Neural cell (in vitro differentiated cells): ENCODE measurements around the gene BCAS1. TPM values are rescaled to one million over a fixed set of nuclear protein-coding genes. Genes with fewer than 3 reads are reported as not detected.

ENCODE experiments used
- H2AFZ ChIP-seq: fragments of 200-600, 300-800 bp; sonication (generic), shearing (Covaris generic); 2 replicates; pipeline ENCODE4 v1.6.0; 2014; ENCODE audit warnings: low read depth, mild to moderate bottlenecking, antibody characterized with exemption, low read length, moderate library complexity
- H3F3A ChIP-seq: fragments of 200-600 bp; shearing (Covaris generic); 2 replicates; pipeline ENCODE4 v1.6.1; 2016; ENCODE audit warnings: mild to moderate bottlenecking, moderate library complexity, mixed read lengths, antibody characterized with exemption, low read length; ENCODE audit not compliant: insufficient read depth, poor library complexity, severe bottlenecking
- H3K27ac ChIP-seq: fragments of 200-600, 300-800 bp; sonication (generic), shearing (Covaris generic); 2 replicates; pipeline ENCODE4 v1.5.1; 2014; ENCODE audit warnings: mild to moderate bottlenecking, low read length, moderate library complexity
- H3K27me3 ChIP-seq: fragments of 300-800, 200-600 bp; sonication (generic), shearing (Covaris generic); 2 replicates; pipeline ENCODE4 v1.6.0; 2014; ENCODE audit warnings: mild to moderate bottlenecking, low read depth, low read length, moderate library complexity; ENCODE audit not compliant: insufficient read depth
- H3K36me3 ChIP-seq: fragments of 300-800, 200-600 bp; sonication (generic), shearing (Covaris generic); 2 replicates; pipeline ENCODE4 v1.5.1; 2014; ENCODE audit warnings: mild to moderate bottlenecking, antibody characterized with exemption, low read length, moderate library complexity; ENCODE audit not compliant: insufficient read depth
- H3K4me2 ChIP-seq: fragments of 300-800, 200-600 bp; sonication (generic), shearing (Covaris generic); 2 replicates; pipeline ENCODE4 v1.6.0; 2014; ENCODE audit warnings: mild to moderate bottlenecking, low read length
- H3K4me3 ChIP-seq: fragments of 300-800, 200-600 bp; sonication (generic), shearing (Covaris generic); 2 replicates; pipeline ENCODE4 v1.5.1; 2014; ENCODE audit warnings: mild to moderate bottlenecking, low read length, moderate library complexity
- H3K79me2 ChIP-seq: fragments of 200-600 bp; shearing (Covaris generic); replicated peaks from 2 replicates; pipeline ENCODE4 v1.6.0; 2014; ENCODE audit warnings: mild to moderate bottlenecking, low read length, moderate library complexity; ENCODE audit not compliant: insufficient read depth
- H3K9ac ChIP-seq: fragments of 300-800, 200-600 bp; sonication (generic), shearing (Covaris generic); 2 replicates; pipeline ENCODE4 v1.6.1; 2016; ENCODE audit warnings: mild to moderate bottlenecking, low read length, mixed read lengths
- H3K9me2 ChIP-seq: fragments of 200-600 bp; shearing (Covaris generic); 2 replicates; pipeline ENCODE4 v1.6.1; 2016; ENCODE audit warnings: mild to moderate bottlenecking, low read length, mixed read lengths; ENCODE audit not compliant: insufficient read depth
- H3K9me3 ChIP-seq: fragments of 200-600, 300-800 bp; sonication (generic), shearing (Covaris generic); 2 replicates; pipeline ENCODE4 v1.6.1; 2016; ENCODE audit warnings: mild to moderate bottlenecking, mixed run types, low read length, moderate library complexity, mixed read lengths
- H4K20me1 ChIP-seq: fragments of 200-600 bp; shearing (Covaris generic); 2 replicates; pipeline ENCODE4 v1.6.1; 2016; ENCODE audit warnings: mild to moderate bottlenecking, mixed run types; ENCODE audit not compliant: insufficient read depth
- EP300 ChIP-seq: fragments of 450-650 bp; conservative IDR thresholded peaks from 2 replicates; pipeline ENCODE4 v1.6.1; 2014; ENCODE audit warnings: antibody characterized with exemption, mild to moderate bottlenecking, moderate library complexity; ENCODE audit not compliant: poor library complexity, severe bottlenecking
- EZH2 ChIP-seq: fragments of 200-600, 300-800 bp; shearing (Covaris generic), sonication (generic); IDR thresholded peaks from 2 replicates; pipeline ENCODE4 v1.6.1; 2014; ENCODE audit warnings: antibody characterized with exemption, low read length, borderline replicate concordance, mild to moderate bottlenecking; ENCODE audit not compliant: insufficient read depth, poor library complexity, severe bottlenecking
- MXI1 ChIP-seq: fragments of 450-650 bp; conservative IDR thresholded peaks from 2 replicates; pipeline ENCODE4 v1.6.1; 2014; ENCODE audit warnings: antibody characterized with exemption, mild to moderate bottlenecking; ENCODE audit not compliant: poor library complexity, severe bottlenecking
- POLR2AphosphoS5 ChIP-seq: IDR thresholded peaks from 2 replicates; pipeline ENCODE4 v1.6.1; 2012
- RAD21 ChIP-seq: fragments of 450-650 bp; conservative IDR thresholded peaks from 2 replicates; pipeline ENCODE4 v1.6.1; 2014; ENCODE audit warnings: antibody characterized with exemption, mild to moderate bottlenecking, moderate library complexity
- REST ChIP-seq: IDR thresholded peaks from 2 replicates; pipeline ENCODE4 v1.6.1; 2012; ENCODE audit warnings: borderline replicate concordance
- SMC3 ChIP-seq: fragments of 450-650 bp; conservative IDR thresholded peaks from 2 replicates; pipeline ENCODE4 v1.6.1; 2014; ENCODE audit warnings: antibody characterized with exemption, mild to moderate bottlenecking, moderate library complexity; ENCODE audit not compliant: poor library complexity
- TAF1 ChIP-seq: IDR thresholded peaks from 2 replicates; pipeline ENCODE4 v1.6.1; 2012; ENCODE audit warnings: low read depth
- polyA plus RNA-seq: library from polyadenylated mRNA; depleted of rRNA; stranded (reverse); fragments of >200 nt; gene quantifications from 2 replicates; pipeline ENCODE4 v1.2.3, GENCODE V29; 2014
- TF ChIP-seq, protein P1 (sequence below): fragments of 450-650 bp; IDR thresholded peaks from 2 replicates; pipeline ENCODE4 v1.5.1; 2014; ENCODE audit warnings: antibody characterized with exemption, mild to moderate bottlenecking, moderate library complexity; ENCODE audit not compliant: poor library complexity, severe bottlenecking

BCAS1 gene
- polyA plus RNA-seq, 1 donor from 2014 or later = not detected

DNA sequence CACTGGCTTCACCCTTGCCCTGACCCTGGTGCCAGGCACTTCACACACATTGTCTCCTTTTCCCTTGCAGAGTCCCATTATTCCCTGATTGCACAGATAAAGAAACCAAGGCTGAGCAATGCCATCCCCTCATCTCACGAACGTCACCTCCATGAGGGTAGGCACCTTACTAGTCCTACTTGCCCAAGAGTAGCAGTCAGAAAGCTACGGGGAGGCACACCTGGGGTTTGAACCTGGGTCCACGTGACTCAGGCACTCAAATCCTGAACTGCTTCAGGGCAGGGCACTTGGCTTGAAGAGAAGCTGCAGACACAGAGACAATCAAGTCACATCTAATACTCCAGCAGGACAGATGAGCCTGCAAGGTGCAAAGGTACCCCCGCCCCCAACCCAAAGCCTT lies 1.9 kb downstream of the BCAS1 start:
- no peaks in the 10 kb centered on the region for H3F3A ChIP-seq
- no peak overlapping the region for H3K9ac ChIP-seq
- no peaks in the 10 kb centered on the region for H3K36me3 ChIP-seq
- no peak overlapping the region for H2AFZ ChIP-seq
- no peaks in the 10 kb centered on the region for H3K9me3 ChIP-seq
- no peaks in the 10 kb centered on the region for H3K9me2 ChIP-seq
- no peak overlapping the region for H3K4me2 ChIP-seq
- no peaks in the 10 kb centered on the region for H3K27me3 ChIP-seq
- no peak overlapping the region for H3K4me3 ChIP-seq
- TF ChIP-seq, protein P1, sequence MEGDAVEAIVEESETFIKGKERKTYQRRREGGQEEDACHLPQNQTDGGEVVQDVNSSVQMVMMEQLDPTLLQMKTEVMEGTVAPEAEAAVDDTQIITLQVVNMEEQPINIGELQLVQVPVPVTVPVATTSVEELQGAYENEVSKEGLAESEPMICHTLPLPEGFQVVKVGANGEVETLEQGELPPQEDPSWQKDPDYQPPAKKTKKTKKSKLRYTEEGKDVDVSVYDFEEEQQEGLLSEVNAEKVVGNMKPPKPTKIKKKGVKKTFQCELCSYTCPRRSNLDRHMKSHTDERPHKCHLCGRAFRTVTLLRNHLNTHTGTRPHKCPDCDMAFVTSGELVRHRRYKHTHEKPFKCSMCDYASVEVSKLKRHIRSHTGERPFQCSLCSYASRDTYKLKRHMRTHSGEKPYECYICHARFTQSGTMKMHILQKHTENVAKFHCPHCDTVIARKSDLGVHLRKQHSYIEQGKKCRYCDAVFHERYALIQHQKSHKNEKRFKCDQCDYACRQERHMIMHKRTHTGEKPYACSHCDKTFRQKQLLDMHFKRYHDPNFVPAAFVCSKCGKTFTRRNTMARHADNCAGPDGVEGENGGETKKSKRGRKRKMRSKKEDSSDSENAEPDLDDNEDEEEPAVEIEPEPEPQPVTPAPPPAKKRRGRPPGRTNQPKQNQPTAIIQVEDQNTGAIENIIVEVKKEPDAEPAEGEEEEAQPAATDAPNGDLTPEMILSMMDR = no peak
- TF ChIP-seq SMC3 = no peak
- TF ChIP-seq RAD21 = no peak
- no peak for TF ChIP-seq REST
- TF ChIP-seq EP300 = no peak
- TF ChIP-seq POLR2AphosphoS5 = no peak
- no peak for TF ChIP-seq EZH2
- TF ChIP-seq MXI1 = no peak
- no peak for TF ChIP-seq TAF1
- H3K79me2 ChIP-seq = no peaks in the 10 kb centered on the region
- no peaks in the 10 kb centered on the region for H4K20me1 ChIP-seq
- no peak overlapping the region for H3K27ac ChIP-seq

GRCh38 chr20:54067606-54068174 lies 2.7 kb downstream of the BCAS1 start:
- TF ChIP-seq EP300 = no peak
- TF ChIP-seq TAF1 = no peak
- no peak for TF ChIP-seq MXI1
- no peak for TF ChIP-seq EZH2
- TF ChIP-seq, protein P1 = no peak
- no peak for TF ChIP-seq REST
- TF ChIP-seq RAD21 = no peak
- no peak for TF ChIP-seq POLR2AphosphoS5
- TF ChIP-seq SMC3 = no peak
- no peaks in the 10 kb centered on the region for H3K9me3 ChIP-seq
- H3K36me3 ChIP-seq = no peaks in the 10 kb centered on the region
- no peaks in the 10 kb centered on the region for H3K9me2 ChIP-seq
- H3F3A ChIP-seq = no peaks in the 10 kb centered on the region
- H3K27me3 ChIP-seq = no peaks in the 10 kb centered on the region
- H3K4me3 ChIP-seq = no peak overlapping the region
- no peaks in the 10 kb centered on the region for H4K20me1 ChIP-seq
- no peaks in the 10 kb centered on the region for H3K79me2 ChIP-seq
- H3K27ac ChIP-seq = no peak overlapping the region
- H3K9ac ChIP-seq = no peak overlapping the region
- H2AFZ ChIP-seq = no peak overlapping the region
- H3K4me2 ChIP-seq = no peak overlapping the region
